ENCODE results near the gene KICS2. TPM values are rescaled to one million over a fixed set of nuclear protein-coding genes. Genes with fewer than 3 reads are reported as not detected.

KICS2 gene
- total and polyA plus RNA-seq, 2 experiments from 2014 or later = 1.3 to 6.8 TPM

DNA sequence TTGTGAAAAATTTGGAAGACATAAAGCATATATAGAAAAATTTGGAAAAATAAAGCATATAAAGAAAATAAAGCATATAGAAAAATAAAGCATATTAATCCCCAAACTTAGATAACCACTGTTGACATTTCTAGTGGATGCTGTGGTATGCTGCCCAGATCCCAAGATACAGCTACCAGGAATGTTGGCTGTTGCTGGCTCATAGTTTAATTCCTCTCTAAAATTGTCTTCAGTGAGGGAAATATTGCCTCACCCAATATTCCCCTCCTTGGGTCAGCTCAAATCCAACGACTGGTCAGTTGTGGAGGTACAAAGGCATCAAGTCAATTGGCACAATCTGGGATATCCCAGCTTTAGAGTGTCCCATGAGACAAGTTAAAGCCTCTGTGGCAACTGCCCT, 10.1 kb upstream of the KICS2 start:
- Histone ChIP-seq H4K20me1 (ENCODE audit: insufficient read depth, poor library complexity, severe bottlenecking) (no peaks in the 10 kb centered on the region), H2AFZ (no peak overlapping the region)
- WGBS (ENCODE audit: low lambda C conversion rate, missing lambda C conversion rate) = 80% methylated on average over 1 of the region's 1 CpG

DNA sequence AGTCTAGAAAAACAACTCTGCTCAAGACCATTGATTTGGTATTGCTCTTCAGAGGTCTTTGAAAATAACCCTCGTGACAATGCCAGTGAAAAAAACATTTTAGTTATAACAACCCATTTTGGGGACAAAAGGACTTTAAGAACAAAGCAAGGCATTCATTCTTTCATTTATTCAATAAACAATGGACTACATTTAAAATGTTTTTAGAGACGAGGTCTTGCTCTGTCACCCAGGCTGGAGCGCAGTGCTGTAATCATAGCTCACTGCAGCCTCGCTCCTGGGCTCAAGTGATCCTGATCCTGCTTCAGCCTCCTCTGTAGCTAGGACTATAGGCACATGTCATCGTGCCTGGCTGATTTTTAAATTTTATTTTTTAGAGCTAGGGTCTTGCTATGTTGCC, 7.7 kb upstream of the KICS2 start:
- Histone ChIP-seq H3K9me3 (ENCODE audit: low read depth) (no peaks in the 10 kb centered on the region), H3K27me3 (no peaks in the 10 kb centered on the region), H4K20me1 (ENCODE audit: insufficient read depth, poor library complexity, severe bottlenecking) (no peaks in the 10 kb centered on the region), H2AFZ (no peak overlapping the region), H3K4me2 (no peak overlapping the region), H3K36me3 (replicated peaks; ENCODE audit: insufficient read depth, low read depth) (no peaks in the 10 kb centered on the region), H3K79me2 (no peaks in the 10 kb centered on the region), H3K9me2 (replicated peaks; ENCODE audit: insufficient read depth) (no peaks in the 10 kb centered on the region), H3K4me1 (ENCODE audit: insufficient read depth) (no peaks in the 10 kb centered on the region), H3K4me3 (no peak overlapping the region), H3K27ac (no peak overlapping the region)
- DNase-seq (ENCODE audit: low spot score) = no peak
- TF ChIP-seq EZH2 (IDR thresholded peaks at IDR 0.05; ENCODE audit: borderline replicate concordance) = no peak
- no peak for TF ChIP-seq CTCF (IDR thresholded peaks at IDR 0.05; ENCODE audit: poor library complexity)
- TF ChIP-seq EZH2phosphoT487 (IDR thresholded peaks at IDR 0.05; ENCODE audit: low read depth, severe bottlenecking, unreplicated experiment) = no peak
- 90% methylated on average over 5 of the region's 5 CpGs for WGBS (ENCODE audit: low lambda C conversion rate, missing lambda C conversion rate)

More for the DNA sequence above, 10.1 kb upstream of the KICS2 start:
- no peaks in the 10 kb centered on the region for H3K79me2 ChIP-seq
- no peaks in the 10 kb centered on the region for H3K27me3 ChIP-seq
- no peaks in the 10 kb centered on the region for H3K36me3 ChIP-seq (replicated peaks; ENCODE audit: insufficient read depth, low read depth)
- H3K4me3 ChIP-seq = no peak overlapping the region
- no peaks in the 10 kb centered on the region for H3K4me1 ChIP-seq (ENCODE audit: insufficient read depth)
- H3K9me2 ChIP-seq (replicated peaks; ENCODE audit: insufficient read depth) = no peaks in the 10 kb centered on the region
- no peak overlapping the region for H3K4me2 ChIP-seq
- no peaks in the 10 kb centered on the region for H3K9me3 ChIP-seq (ENCODE audit: low read depth)
- no peak overlapping the region for H3K27ac ChIP-seq
- DNase-seq (ENCODE audit: low spot score) = no peak
- no peak for TF ChIP-seq EZH2 (IDR thresholded peaks at IDR 0.05; ENCODE audit: borderline replicate concordance)
- no peak for TF ChIP-seq CTCF (IDR thresholded peaks at IDR 0.05; ENCODE audit: poor library complexity)
- TF ChIP-seq EZH2phosphoT487 (IDR thresholded peaks at IDR 0.05; ENCODE audit: low read depth, severe bottlenecking, unreplicated experiment) = no peak

GRCh38 chr12:64229240-64229639, 7.1 kb upstream of the KICS2 start:
- WGBS (ENCODE audit: low lambda C conversion rate, missing lambda C conversion rate) = 70% methylated on average over 4 of the region's 4 CpGs
- H2AFZ ChIP-seq = no peak overlapping the region

More at GRCh38 chr12:64229240-64229639, 7.1 kb upstream of the KICS2 start:
- DNase-seq (ENCODE audit: low spot score) = no peak
- H3K79me2 ChIP-seq = no peaks in the 10 kb centered on the region
- no peak for TF ChIP-seq CTCF (IDR thresholded peaks at IDR 0.05; ENCODE audit: poor library complexity)
- TF ChIP-seq EZH2phosphoT487 (IDR thresholded peaks at IDR 0.05; ENCODE audit: low read depth, severe bottlenecking, unreplicated experiment) = no peak
- no peak for TF ChIP-seq EZH2 (IDR thresholded peaks at IDR 0.05; ENCODE audit: borderline replicate concordance)
- no peaks in the 10 kb centered on the region for H4K20me1 ChIP-seq (ENCODE audit: insufficient read depth, poor library complexity, severe bottlenecking)
- no peak overlapping the region for H3K27ac ChIP-seq
- no peaks in the 10 kb centered on the region for H3K9me3 ChIP-seq (ENCODE audit: low read depth)
- H3K4me1 ChIP-seq (ENCODE audit: insufficient read depth) = no peaks in the 10 kb centered on the region
- no peak overlapping the region for H3K4me2 ChIP-seq
- no peaks in the 10 kb centered on the region for H3K36me3 ChIP-seq (replicated peaks; ENCODE audit: insufficient read depth, low read depth)
- H3K4me3 ChIP-seq = no peak overlapping the region
- H3K9me2 ChIP-seq (replicated peaks; ENCODE audit: insufficient read depth) = no peaks in the 10 kb centered on the region
- H3K27me3 ChIP-seq = no peaks in the 10 kb centered on the region
